Activated T-cell treated with anti-CD3 and anti-CD28 coated beads, Interleukin-2, amount 50 U/mL, for 48 hours (primary cell): ENCODE data around the gene DLX1.
A peak's percentile ranks its signal among the peaks of the same experiment; 100 is the strongest.

Source experiments
- DNase-seq, 2 experiments: peaks; one replicate each; pipeline ENCODE4 v3.0.0-alpha.2; 2020

DLX1 gene

DNA sequence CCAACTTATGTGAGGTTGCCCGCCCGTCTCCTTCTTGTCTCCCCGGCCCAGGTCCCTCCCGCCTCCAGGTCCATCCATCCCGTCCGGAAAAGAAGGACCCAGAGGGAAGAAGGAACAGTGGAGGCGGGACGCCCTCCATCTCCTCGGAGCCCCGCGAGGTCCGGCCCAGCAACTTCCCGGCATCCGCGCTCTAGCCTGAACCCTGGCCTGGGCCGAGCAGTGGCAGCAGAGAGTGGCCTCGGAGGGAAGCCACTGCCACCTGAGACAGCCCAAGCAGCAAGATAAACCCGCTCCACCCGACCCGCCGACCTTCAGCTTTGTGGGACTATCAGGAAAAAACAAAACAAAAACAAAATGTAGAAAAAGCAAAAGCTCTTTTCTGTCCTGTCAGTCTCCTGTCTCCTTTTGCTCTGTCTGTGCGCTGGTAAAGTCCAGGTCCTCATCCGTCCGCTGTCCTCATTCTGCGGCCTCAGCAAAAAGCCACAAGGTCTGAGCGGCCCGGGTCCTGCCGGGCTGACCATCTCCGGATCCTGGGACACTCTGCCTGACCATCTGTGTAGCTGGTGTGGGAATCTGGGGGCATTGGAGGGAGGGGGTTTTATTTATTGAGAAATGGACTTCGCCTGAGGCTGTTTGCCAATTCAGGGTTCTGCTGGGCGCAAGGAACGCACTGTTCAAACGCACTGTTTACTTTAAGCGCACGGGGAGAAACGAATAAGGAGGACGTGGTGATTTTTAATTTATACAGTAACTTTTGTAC lies 3.1 kb downstream of the DLX1 start:
- peak; percentile 25 to 35 for DNase-seq

GRCh38 chr2:172089005-172089504 lies 3.7 kb downstream of the DLX1 start:
- DNase-seq: no peak

- DNase-seq: peak in 1 of 2 experiments; percentile 24
Measured at GRCh38 chr2:172089633-172090032, 4.3 kb downstream of the DLX1 start.

DNA sequence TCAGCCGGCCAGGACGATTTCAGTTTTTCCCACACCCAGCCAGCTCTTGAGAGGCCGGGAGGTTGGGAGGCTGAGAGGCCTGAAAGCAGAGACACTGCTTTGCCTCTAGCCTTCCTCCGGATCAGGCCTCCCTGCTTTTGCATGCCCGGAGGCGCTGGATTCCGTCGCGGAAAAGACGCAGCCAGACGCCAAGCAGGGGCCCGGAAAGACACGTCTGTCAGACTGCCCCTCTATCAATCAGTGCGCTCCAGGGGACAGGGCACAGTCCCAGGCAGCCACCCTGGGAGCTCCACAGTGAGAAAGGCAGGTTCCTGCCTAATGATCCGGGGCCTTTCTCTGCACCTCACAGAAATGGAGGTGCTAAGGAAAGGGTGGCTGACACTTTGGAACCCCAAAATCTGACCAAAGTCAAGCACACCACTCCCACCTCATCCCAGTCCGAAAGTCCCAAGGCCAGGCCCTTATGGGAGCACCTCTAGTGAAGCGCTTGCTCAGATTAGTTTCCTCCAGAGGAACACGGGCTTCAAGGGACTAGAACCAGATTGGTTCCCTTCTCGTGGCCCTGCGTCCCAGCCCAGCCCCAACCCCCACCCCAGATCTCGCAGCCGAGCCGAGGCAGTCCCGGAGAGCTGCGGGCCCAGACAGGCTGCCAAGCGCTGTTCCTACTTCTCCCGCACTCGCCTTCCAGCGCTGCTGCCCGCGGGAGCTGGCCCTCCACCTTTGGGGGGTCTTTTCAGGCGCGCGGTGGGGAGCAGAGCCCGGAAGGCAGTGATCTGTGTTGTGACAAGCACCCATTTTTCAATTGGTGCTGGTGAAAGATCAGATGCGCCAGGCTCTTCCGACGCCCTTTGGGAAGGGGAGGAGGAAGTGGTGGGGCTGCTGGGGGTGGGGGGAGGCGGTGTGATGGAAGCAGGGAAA lies 5.0 kb downstream of the DLX1 start:
- DNase-seq: peak in 1 of 2 experiments; percentile 32

- DNase-seq: no peak
Measured at GRCh38 chr2:172091000-172091641, 5.8 kb downstream of the DLX1 start.

- DNase-seq: peak in 1 of 2 experiments; percentile 16
Measured at GRCh38 chr2:172091761-172092566, 6.7 kb downstream of the DLX1 start.

GRCh38 chr2:172092716-172093415 lies 7.6 kb downstream of the DLX1 start:
- DNase-seq: peak in 1 of 2 experiments; percentile 13

DNA sequence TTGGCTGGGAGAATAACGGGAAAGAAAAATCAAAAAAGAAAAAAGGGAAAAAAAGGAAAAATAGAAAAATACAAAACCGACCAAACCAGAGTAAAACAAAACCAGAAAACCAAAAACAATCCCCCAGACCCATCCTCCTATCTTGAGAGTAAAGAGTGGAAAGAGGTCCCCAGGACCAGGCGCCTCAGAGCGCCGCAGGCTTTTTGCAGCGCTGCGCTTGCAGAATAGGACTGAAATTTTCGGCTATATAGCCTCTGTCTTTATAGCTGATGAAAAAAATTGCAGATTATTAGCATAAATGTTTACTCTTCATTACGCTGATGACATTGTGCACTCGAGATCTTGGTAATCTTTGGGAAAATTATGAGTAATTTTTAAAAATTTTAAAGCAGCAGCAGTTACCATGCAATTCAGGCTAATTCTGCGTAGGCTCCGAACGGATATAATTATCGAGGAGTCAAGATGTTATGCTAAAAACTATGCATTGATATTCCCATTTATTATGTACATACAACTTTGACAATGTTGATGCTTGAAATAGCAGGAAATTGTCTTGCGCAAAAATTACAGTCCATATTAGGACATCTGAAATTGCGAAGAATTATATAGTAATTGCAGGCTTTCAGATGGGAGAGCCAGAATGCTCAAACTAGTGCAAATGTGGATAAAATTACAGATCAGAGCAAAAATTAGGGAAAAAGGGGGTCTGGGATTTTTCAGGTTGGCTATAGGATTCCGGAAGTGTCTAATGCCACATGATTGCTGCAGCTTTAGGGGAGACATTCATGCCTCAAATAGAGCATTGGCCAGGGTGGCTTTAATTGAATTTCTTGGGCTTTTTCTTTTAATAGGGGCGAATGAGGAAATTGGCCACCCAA lies 8.3 kb downstream of the DLX1 start:
- no peak for DNase-seq

DNA sequence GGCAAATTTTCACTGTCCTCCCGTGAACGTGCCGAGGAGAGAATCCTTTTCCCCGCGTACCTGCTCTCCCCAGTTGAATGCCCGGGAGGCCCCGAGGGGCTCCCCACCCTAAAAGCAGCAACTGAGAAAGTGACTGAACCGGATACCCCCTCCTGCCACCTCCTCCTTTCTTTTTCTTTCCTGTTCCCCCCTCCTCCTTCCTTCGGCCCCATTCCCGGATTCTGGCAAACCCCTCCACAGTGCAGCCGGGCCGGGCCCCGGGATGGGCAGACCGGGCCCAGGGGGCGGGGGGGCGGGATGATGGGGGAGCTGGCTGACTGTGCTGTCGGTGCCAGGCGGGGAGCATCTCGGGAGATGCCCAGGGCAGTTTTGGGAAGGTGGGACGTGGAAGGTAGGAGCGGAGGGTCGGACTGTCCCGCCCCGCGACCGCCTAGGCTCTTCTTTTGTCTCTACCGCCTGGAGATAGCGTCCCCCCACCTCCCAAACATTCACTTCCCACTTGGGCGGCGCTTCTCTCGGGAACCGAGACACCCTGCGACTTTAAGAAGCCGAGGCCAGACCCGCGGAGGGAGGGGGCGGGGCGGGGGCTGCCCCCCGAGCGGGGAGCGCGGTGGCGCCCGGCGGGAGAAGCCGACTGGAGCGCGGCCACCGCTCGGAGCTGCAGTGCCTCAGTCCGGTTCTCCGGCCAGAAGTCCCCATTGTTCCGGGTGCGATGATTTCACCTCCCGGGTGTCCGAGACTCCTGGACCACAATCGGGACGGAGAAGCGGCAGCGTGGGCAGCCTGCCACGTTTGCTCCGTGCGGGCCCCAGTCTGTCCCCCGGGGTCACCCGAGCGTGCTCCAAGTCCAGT lies 9.2 kb downstream of the DLX1 start:
- DNase-seq: peak; percentile 27 to 35

GRCh38 chr2:172095146-172095904 lies 10.0 kb downstream of the DLX1 start:
- DNase-seq: peak; percentile 71 to 74

DNA sequence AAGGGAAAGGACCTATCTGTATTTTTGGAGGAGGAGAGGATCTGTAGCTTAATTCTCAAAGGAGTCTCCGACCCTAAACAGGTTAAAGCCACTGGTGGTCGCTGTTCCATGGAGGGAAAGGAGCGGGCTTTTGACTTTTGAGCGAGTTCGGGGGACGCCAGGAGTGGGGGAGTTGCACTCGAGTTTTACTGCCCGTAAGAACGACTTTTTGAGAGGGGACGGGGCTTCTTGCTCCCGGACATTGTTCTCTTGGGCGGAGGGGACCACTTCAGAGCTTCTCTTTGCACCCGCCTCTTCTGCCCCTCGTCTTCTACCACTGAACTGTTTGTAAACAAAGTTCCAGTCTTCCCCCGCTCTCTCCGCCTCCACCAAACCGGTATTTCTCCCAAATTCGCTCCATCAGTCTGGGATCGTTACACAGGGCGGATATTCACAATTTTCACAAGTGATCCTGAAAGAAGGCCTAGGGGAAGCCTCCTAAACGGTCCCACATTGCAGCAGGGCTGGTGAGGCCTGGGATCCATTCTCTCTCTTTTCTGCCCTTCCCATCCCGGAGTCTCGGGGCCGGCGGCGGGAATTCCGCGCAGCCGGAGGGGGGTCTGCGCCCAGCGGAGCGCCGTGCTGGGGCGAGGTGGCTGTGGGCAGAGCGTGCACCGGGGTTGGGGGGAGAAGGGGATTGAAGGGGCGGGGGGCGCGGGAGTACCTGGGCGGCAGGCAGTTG lies 10.8 kb downstream of the DLX1 start:
- DNase-seq: peak; percentile 30 to 46

DNA sequence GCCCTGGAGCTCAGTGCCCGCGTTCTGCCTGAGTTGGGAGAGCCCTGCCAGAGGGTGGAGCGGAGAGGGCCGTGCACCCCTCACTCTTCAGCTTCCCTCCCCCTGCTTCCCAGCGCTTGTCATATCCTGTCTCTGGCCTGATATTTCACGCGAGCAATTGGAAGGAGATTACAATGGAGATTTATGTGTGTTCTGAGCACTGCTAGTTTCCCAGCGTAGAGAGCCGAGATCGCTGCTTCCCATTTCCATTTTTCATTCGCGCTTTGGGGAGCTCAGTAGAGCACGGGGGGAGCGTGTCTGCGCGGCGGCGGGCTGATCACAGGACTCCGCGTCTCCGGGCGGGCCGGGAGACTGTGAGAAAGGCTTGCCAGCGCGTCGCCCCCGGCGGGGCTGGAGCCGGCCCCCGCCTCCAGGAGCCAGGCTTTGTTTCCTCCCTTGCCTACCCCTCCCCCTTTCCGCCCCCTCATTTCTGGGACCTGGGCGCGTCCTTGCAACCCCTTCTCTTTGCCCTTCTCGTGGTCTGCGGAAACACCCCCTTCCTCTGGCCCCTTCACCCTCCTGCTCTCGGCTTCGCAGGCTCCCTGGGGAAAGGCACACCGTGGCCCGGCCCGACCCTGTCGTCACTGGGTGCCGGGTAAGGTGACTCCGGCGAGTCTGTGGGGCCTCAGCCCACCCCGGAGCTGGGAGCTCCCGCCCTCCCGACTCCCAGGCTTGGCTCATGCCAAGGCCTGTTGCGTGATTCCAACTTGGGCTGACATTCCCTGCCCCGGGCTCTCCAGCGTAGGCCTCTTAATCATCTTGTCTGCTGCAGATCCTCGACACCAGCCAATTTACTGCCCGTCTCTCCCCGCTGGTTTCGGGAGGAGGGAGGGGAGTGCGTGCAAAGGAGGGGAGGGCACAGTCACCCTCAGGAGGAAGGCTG lies 11.6 kb downstream of the DLX1 start:
- peak; percentile 34 to 45 for DNase-seq

- peak; percentile 29 to 30 for DNase-seq
Measured at GRCh38 chr2:172097557-172098131, 12.3 kb downstream of the DLX1 start.

DNA sequence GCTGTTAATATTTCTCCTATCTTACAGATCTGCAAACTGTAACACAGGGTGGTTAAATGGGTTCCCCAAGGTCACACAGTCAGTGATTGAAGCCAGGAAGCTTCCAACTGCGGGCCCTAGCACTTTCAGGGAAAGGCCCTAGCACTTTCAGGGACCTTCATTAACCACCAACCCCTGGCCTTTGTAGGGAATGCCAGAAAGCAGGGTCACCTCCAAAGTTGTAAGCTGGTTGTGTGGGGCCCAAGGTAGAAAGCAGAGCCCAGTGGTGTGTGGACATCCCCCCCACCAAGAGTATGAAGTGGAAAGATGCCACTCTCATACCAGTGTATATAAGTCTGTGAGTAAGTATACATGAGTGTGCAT lies 13.0 kb downstream of the DLX1 start:
- peak in 1 of 2 experiments; percentile 28 for DNase-seq

DNA sequence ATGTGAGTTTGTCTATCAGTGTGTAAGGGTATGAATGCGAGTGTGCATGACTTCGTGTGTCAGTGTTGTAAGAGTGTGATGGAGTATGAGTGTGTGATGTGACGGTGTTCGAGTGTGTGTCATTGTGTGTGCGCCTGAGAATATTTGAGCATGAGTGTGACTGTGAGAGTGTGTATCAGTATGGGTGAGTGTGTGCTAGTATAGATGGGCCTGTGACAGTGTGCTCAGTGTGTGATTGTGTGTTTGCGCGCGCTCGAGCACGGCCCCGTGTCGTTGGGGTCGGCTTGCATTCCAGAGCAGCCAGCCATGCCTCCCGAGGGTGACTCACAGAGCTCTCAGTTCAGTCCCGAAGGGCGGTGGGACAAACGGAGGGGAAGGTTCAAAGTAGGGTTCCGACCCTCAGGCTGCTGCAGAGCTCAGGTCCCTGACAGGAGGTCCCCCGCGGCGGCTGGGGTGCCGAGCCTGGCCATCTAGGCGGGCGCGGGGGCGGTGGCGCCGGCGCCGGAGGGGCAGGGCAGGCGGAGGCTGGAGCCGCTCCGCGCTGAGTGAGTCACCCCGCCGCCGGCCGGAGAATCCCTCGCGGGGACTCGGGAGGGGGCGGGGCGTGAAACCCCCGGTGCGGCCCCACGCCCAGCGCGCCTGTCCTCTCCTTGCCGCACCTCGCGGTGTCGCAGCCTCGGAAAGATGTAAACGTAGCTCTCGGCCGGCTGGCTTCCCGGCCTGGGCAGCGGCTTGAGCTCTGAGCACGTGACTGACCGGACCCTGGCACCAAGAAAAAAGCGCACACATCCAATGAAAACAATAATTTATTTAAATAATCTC lies 13.6 kb downstream of the DLX1 start:
- peak; percentile 62 to 72 for DNase-seq
